ENCODE results near the gene TBX2.

Gene TBX2

DNA sequence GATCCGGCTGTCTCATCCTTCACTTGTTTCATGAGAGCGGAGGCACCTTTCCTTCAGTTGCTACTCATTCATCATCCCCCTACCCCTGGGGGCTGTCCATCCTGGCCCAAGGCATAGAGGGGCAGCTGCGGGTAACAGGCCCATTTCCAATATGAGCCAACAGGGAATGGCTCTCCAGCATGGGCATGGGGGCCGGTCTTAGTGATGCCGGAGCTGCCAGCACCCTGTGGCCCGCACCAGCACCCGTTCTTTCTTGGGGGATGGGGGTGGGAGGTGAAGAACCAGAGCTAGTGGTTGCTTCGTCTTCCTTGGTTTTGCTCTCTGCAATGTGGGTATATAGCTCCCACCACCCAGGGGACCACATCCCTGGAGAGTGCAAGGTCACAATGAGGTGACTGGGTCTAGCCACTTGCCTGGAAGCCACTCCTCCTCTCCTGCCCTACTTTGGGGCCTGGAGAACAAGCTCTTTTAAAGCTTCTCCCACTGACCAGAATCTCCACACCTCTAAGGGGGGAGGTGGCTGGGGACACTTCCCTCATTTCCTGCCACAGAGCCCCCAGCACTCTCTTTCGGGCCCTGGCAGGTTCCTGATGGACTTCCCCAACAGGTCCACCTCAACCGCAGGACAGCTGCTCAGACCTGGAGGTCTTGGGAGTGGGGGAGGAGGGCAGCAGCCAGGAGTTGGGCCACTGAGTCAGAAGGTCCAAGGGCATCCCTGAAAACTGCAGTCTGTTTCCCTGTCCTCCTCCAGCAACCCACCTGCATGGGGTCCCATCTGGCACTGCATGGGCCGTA, 11.9 kb upstream of the TBX2 start:
- DNase-seq (ENCODE audit: low spot score): no peak

DNA sequence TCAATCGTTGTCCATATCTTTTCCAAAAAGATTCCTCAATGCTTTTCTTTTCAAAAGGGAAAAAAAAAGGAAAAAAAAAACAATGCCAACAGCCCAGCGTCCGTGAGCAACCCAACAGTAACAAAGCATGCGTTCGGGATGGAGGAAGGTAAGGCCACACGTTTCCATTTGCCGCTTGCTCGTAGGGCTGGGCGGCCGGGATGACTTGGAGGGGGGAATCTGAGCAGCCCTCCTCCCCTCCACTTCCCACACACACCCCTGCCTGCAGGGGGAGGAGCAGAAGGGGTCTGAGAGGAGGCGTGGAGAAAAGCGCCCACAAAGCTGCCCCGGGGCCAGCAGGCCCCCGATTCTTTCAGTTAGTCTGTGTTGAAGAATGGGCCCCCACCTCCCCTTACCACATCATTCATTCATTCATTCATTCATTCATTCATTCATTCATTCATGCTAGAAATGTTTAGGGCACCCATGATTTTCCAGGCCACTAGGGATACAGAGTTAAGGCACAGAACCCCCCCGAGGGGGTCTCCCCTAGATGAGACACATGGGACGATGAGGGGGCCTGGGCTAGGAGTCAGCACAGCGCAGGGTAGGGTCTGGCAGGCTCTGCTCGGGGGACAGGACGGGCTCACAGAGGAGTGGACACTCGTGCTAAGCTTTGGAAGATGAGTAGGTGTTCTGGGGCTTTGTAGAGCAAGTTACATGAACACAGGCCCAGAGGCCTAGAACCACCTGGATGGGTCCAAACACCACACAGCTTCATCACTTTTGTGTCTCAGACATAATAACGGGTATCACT, 10.9 kb upstream of the TBX2 start:
- DNase-seq (ENCODE audit: low spot score): no peak

DNA sequence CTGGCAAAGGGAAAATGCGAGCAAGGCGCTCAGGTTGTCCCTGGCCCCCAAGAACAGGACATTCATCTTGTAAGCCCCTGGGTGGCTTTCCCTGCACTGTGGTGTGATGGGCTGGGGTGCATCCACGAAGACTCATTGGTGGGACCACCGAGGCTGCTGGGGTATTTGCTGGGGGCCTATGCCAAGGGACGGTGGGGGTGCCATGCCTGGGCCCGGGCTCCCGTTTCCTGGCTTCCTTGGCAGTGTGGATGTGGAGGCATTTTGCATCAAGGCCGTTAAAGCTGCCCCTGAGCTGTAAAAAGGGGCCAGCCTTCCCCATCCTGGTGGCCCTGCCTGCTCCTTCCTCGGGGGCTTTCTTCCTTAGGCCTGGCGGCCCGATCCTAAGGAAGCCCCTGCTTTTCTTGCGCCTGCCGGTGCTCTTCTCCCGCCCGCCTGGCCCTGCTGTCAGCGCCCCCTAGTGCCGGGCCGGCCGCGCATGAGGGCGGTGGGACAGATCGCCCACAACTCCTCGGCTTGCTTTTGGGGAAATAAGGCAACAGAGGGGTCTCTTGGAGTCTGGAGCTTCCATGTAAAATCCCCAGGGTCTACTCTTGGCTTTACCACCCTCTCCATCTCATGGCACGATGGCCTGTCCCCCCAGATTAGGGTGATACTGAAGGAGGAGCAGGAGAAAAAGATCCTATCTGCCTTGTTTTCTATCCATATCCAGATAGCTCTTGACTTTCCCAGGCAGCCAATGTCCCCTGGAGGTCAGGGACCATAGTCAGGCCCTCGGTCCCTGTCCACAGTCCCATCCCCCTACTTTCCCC, 9.8 kb upstream of the TBX2 start:
- peak; percentile 91 for DNase-seq (ENCODE audit: low spot score)

DNA sequence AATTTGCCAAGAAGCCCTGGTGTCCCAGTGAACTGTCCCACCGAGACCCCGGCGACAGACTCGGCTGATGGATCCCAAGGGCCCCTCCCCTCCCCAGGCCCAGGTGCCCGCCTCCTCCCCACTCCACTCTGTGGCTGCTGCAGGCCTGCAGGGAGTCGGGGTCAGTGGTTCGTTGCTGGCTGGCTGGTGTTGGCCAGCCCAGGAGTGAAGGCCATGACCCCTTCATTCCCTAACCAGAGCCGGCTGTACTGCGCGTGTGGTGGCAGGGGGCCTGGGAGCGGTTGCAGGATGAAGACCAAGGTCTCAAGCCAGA, 9.2 kb upstream of the TBX2 start:
- no peak for DNase-seq (ENCODE audit: low spot score)

DNA sequence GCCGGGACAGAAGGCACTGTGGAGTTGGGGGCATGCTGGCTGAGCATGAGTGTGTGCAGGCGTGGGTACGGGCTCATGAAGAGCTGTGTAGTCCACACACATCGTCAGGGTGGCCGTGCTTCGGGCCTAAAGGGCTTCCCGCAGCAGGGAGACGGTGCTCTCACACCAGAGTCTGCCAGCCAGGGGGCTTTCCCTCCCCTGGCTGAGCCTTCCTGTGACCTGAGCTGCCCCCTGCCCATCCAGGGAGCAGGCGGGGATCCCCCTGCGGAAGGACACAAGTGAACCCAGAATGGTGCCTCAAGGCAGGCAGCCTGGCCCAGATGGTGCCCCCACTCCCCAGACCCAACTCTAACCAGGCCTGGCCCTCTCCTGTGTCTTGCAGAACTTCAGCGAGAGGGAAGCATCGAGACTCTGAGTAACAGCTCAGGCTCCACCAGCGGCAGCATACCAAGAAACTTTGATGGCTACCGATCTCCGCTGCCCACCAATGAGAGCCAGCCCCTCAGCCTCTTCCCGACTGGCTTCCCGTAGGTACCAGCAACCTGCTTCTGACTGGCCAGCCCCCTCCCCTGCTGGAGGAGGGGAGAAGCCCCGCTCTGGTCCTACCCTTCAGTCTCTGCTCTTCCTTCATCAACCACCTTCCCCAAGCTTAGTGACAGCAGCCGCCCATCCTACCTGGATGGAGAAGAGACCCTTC, 7.9 kb upstream of the TBX2 start:
- DNase-seq (ENCODE audit: low spot score): no peak

DNA sequence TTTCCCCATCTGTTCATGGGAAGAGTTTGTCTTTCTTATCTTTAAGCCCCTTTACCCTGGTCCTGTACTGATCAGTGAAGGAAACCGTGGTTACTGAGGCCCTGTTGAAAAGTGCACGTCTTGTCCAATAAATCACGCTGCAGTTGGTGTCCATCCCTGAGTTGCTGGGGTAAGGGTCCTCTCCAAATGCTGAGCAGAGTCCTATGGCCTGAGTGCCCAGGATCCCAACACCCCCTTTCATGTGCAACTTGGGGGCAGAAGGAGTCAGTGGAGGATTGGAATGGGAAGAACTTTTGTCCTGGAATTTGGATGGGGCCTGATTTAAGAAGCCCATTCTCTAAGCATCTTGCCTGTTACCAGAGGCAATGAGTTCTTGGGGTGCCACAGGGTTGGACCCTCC, 7.0 kb upstream of the TBX2 start:
- no peak for DNase-seq (ENCODE audit: low spot score)

DNA sequence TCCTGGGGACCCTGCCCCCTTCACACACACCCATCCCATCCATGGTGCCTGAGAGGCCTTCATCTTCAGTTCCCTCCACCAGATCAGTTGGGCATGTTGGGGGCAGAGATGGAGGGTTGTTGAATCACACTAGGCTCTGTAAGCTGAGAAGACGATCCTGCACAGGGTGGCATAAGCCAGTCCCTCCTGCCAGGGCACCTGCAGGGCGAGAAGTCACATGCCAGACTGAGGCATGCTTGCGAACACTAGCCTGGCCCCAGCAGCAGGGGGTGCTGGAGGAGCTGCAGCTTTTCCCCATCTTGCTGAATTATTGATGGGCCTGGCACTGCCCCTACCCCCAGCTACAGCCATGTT, 6.1 kb upstream of the TBX2 start:
- DNase-seq (ENCODE audit: low spot score): peak; percentile 64

DNA sequence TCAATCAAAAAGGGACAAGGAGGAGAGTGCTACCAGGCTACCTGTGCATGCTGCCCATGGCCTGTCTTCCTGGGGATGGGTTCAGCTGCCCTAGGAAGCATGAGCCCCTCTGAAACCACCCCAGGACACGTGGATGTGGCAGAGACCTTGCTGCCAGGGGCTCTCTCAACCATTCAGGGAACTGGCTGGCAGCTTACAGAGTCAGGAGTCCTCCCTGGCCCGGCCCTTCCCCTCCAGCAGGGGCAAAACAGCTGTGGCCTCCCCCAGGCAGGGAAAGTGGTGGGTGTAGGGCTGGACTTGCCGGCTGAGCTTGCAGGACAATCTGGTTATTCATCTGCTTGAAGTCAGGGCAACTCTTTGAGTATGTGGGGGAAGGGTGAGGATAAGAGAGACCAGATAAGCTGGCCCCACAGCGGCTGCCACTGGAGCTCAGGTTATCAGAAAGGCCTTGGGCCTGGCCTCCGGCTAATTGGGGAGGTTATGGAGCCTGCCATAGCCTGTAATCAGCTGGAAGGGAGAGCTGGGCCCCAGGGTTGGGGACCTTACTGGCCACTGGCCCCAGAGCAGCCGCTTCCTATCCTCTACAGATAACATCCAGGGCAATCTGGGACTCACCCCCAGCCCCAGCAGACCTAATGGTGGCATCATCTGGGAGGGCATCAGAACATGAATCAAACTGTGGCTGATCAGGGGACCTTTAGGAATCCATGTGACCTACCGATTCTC, 5.6 kb upstream of the TBX2 start:
- no peak for DNase-seq (ENCODE audit: low spot score)

DNA sequence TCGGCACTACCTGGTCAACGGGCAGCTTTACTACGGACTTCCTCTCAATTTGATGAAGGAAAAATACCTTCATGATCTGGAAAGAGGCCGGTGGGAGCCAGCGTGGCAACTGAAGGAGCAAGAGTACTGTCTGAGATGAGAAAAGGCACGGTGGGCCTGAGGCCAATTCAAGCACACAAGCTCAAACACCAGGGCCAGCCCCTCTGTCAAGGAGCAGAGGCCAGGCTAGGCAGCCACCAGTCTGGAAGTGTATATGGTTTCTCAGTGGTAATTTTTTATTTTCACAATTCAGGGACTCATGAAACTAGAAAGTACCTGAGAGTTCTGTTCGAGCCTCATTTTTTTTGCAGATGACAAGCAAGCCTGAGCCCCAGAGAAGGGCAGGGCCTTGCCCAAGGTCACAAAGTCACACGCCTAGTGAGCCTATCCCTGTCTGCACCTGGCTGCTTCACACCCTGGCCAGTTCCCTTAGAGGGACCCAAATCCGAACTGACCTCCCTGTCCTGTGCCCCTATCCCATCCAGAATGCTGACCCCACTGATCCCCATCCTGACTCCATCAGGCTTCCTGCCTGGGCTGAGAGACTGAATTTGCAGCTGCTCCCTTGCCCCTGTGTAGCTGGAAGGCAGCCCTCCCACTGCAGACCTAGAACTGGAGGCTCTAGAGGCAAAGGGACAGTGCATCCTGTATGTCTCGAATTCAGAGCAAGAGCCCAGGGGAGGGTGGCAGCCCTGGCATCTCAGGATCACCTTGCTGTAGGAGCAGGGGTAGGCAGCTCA, 4.8 kb upstream of the TBX2 start:
- no peak for DNase-seq (ENCODE audit: low spot score)

DNA sequence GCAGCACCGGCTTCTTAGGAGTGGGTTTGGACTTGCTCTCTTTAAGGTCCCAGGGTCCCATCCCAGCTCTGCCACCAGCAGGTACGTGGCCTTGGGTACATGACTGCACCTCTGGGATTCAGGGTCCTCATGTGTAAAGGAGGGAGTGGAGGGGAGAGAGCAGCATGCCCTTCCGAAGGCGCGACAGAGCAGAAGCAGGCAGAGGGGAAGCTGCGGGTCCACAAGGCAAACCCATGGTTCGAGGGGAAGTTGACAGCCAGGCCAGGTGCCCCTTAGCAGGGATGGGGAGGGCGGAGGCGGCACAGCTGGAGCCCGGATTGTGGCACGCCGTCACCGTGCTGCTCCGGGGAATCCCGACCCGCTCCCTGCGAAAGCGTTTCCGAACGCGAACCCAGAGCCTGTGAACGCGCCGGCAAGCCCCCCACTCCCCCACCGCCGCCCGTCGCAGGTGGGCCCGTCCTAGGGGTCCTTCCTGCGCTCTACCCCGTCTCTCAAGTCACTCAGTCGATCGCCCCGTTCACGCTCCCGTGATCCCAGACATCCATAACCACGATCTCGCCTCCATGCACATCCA, 4.1 kb upstream of the TBX2 start:
- DNase-seq (ENCODE audit: low spot score): no peak

DNA sequence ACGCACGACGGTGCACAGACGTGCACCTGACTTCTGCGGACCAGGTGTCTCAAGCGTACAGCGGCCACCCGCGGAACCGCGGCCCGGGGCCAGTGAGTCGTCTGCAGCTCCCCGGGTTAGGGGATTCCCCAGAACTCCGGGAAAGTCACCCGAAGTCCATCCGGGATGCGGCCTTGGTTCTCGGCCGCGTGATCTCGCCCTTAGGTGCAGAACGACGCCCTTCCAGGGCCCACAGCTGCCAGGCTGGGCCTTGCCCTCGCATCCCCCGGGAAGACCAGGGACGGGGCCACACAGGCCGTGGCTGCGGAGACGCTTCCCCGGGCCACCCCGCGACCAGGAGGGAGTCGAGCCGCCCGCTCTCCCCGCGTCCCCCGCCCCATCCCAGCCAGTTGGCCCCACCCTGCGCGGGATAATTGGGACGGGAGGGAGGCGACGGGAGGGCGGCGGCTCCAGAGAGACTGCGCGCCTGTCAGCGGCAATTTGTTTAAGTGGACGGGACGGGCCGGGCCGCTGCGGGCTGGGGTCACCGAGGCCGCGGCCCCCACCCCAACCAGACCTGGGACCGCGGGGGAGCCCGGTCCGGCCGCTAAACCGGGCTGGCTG, 3.6 kb upstream of the TBX2 start:
- no peak for DNase-seq (ENCODE audit: low spot score)

DNA sequence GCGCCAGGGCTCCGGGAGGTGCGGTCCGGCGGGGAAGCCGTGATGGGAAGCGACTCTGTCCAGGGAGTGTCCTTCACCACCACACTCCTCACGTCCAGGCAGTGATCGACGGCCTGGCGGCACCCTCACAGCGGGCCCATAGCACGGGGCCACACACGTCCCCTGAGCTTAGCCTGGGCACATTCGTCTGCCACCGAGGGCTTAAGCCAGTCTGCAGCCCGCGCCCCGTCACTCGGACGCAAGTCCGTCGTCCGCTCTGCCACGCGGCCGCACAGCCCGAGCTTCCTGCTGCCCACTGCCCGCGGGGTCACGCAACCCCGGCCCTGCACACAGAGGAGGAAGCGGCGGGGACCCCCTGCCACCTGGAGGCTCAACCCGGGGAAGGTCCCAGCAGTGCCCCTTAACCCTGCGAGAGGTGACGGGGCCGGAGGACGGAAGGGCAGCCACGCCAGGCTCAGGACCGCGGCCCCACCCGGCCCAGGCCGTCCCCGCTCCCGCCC, 3.0 kb upstream of the TBX2 start:
- no peak for DNase-seq (ENCODE audit: low spot score)

DNA sequence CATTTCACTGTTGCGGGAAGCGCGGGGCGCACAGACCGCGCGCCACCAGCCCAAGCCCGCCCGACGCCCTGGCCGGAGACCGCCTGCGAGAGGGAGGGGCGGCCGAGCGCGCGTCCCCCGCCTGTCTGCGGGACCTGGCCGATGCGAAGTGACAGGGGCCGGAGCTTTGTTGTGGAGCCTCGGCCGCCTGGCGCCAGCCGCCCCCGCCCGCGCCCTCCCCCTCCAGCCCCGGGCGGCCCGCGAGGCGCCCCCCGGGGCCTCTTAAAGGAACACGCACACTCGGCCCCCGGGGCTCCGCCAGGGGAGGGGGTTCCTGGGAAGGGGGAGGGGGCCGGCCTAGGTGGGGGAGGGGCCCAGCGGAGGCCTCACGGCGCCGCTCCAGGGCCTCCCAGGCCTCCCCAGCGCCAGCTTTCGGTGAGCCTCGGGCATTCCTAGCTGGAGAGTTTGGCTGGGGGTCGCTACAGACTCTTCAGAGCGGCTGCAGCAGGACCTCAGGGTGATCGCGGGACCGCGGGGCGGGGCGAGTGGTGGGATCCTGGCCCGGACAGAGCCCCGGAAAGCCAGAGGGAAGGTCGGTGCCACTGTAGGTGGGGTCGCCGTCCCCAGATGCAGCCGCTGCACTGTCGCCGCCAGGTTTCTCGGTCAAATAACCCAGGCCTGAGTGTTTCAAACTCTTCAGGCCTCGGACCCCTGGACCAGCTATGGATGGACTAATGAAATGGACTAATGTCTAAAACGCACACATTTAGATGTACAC, 2.4 kb upstream of the TBX2 start:
- DNase-seq (ENCODE audit: low spot score): peak; percentile 72

DNA sequence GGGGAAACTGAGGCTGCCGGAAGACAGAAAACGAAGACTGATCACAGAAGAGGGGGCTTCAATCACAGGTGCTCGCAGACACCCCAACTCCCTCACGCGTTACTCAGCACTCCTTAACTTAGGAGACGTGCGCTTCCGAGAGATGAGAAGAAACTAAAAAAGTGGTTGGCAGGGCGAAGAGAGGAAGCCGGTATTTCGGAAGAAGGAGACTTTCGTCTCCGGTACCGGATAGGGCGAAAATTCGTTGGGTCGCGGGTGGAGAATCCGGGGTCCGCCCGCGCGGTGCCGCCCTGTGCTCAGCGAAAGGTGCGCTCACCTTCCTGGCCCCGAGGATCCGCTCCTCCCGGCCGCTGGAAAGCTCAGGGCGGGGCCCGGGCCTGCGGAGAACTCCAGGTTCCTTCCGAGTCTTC, 917 bp upstream of the TBX2 start:
- DNase-seq (ENCODE audit: low spot score): no peak

DNA sequence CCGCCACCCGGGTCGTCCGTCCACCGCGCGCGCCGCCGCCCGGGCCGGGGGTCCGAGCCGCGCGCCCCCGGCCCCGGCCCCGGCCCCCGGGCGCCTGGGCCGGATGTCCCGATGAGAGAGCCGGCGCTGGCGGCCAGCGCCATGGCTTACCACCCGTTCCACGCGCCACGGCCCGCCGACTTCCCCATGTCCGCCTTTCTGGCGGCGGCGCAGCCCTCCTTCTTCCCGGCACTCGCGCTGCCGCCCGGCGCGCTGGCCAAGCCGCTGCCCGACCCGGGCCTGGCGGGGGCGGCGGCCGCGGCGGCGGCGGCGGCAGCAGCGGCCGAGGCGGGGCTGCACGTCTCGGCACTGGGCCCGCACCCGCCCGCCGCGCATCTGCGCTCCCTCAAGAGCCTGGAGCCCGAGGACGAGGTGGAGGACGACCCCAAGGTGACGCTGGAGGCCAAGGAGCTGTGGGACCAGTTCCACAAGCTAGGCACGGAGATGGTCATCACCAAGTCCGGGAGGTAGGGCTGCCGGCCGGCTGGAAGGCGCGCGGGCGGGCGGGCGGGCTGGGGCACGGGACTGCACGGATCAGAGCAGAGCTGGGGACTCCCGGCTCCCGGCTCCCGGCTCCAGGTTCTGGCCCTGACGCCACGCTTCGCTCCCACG, 548 bp downstream of the TBX2 start:
- DNase-seq (ENCODE audit: low spot score): peak; percentile 64

DNA sequence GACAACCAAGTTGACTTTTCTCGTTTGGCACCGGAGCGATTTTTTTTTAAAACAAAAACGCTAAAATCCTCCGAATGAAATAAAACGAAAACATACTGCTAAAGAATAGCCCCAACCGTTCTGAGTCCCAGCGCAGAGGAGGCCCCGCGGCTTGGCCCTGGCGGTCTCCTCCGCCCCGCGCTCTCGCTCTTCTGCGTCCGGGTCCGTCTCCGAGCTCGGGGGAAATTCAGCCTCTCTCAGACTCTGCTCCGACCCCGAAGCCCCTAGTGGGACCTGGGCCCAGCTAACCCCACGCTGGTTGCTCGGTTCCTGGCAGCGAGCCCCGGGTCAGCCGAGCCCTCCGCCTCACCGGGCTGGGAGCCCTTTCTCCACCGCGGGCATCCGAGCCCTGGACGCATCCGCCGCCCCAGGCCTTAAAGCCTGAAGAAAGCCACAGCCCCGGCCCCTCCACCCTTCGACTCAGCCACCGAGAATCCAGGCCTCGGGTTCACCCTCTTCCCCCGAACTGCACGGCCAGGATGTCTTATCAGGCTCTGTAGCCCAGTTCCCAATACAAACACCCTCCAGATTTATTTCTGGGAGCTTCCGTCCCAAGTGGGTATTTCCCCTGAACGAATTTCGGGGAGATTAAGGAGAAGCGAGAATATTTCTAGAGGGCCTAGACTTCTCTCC, 1.2 kb downstream of the TBX2 start:
- DNase-seq (ENCODE audit: low spot score): no peak

DNA sequence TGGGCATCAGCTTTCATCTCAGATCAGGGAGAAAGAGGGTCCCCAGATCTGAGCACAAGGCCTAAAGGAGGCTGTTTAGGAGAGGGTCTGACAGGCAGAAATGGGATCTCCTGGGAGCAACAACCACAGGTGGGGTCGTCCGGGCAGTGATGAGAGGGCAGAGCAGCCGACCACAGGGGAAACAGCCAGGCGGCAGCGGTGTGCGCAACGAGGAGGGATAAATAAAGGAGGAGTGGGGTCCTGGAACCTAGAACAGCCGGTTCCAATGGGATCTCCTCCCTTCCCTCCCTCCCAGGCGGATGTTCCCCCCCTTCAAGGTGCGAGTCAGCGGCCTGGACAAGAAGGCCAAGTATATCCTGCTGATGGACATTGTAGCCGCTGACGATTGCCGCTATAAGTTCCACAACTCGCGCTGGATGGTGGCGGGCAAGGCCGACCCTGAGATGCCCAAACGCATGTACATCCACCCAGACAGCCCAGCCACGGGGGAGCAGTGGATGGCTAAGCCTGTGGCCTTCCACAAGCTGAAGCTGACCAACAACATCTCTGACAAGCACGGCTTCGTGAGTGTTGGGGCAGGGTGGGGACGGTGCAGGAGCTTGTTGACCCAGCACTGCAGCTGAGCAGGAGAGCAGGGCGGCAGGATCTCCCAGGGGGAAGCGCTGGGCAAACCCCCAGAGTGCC, 1.9 kb downstream of the TBX2 start:
- no peak for DNase-seq (ENCODE audit: low spot score)
